AG10803 (cell line): ENCODE data around the gene PC.
A peak's percentile ranks its signal among the peaks of the same experiment; 100 is the strongest.

ENCODE experiments used
- DNase-seq: peaks from one replicate; pipeline ENCODE4 v3.0.0; 2010; ENCODE audit warnings: low read depth
- H3K4me3 ChIP-seq: 2 replicates; pipeline ENCODE4 v1.5.1; 2011; ENCODE audit warnings: mild to moderate bottlenecking, low read length, control low read depth
- TF ChIP-seq, protein P1 (sequence below): conservative IDR thresholded peaks from 2 replicates; pipeline ENCODE4 v1.5.1; 2011; ENCODE audit warnings: mild to moderate bottlenecking, low read length, control low read depth, inconsistent platforms

The PC gene

DNA sequence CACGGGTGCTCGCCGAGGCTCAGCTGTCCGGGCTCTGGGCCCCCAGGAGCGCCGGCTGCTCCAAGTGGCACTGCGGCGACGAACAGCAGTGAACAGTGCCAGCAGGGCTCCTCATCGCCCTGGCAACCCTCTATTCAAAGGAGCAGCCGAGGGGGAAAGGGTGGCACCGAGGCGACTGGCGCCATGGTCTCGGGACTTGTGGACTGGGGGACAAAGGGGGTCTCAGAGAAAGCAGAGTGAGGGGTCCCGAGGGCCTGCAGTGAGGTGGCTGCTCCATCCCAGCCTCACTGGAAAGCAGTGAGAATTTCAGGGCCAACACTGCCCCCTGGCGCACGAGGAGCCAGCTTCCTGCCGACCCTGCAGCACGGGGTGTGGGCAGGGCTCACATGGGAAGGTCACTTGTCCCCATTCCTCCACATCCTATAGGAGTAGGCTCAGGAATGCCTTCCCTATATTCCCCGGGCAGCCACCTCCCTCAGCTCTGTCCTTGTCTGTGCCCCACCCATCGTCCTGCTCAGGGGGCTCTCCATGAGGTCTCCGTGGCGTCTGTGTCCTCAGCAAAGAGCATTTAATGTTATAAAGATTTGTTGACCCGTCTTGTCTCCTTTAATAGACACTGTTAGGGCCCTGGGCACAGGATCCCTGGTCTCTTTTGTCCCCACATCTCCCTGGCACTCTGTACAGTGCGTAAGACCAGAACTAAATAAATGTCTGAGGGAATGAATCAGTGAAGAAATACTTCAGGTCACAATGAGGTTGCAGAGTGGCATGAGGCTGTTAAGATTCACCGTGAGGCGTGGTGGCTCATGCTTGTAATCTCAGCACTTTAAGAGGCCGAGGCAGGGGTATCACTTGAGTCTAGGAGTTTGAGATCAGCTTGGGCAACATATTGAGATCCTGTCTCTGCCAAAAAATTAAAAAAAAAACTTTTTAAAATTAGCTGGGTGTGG is 74.9 kb downstream of the PC start:
- TF ChIP-seq, protein P1, sequence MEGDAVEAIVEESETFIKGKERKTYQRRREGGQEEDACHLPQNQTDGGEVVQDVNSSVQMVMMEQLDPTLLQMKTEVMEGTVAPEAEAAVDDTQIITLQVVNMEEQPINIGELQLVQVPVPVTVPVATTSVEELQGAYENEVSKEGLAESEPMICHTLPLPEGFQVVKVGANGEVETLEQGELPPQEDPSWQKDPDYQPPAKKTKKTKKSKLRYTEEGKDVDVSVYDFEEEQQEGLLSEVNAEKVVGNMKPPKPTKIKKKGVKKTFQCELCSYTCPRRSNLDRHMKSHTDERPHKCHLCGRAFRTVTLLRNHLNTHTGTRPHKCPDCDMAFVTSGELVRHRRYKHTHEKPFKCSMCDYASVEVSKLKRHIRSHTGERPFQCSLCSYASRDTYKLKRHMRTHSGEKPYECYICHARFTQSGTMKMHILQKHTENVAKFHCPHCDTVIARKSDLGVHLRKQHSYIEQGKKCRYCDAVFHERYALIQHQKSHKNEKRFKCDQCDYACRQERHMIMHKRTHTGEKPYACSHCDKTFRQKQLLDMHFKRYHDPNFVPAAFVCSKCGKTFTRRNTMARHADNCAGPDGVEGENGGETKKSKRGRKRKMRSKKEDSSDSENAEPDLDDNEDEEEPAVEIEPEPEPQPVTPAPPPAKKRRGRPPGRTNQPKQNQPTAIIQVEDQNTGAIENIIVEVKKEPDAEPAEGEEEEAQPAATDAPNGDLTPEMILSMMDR = peak; percentile 65
- no peak overlapping the region for H3K4me3 ChIP-seq

DNA sequence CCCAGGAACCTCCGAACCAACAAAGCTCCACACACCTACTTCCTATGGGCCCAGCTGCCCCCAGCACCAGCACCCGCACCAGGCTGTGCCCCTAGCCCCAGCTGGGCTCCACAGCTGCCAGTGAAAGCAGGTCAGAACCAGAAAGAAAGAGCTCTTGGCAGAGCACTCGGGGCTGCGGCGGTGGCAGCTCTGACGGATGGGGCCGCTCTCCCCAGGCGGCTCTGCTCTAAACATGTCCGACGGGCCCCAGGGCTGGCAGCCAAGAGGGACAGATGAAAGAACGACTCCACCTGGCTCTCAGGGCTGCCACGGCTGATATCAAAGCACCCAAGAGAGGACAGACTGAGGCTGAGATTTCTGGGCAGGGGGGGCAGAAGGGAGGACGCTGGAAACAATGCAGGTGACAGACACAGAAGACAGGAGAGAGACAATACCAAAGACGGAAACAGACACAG is 75.6 kb downstream of the PC start:
- no peak overlapping the region for H3K4me3 ChIP-seq
- DNase-seq = no peak
- TF ChIP-seq, protein P1 = no peak

More for the DNA sequence above, 74.9 kb downstream of the PC start:
- DNase-seq = peak; percentile 67

DNA sequence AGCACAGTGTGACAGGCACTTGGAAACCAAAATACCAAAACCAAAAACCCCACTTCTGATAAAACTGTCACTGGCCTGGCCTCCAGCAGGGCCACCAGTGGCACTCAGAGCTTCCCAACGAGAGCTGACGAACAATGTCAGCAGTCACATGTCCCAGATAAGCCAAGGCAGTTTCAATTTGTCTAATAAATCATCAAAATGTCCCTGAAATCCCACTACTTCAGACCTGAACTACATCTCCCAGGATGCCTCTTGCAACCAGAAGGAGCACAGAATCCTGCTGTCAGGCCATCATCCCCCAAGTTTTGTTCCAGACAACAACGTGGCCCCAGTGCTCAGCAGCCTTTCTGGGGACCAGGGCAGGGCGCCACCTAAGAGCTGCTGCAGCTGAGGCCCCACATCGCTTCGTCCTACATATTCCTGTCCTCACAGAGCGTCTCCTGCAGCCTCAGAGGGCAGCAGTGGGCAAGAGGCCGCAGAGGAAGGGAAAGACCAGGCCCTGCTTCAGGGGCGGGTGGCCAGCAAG is 76.2 kb downstream of the PC start:
- TF ChIP-seq, protein P1 = no peak

DNA sequence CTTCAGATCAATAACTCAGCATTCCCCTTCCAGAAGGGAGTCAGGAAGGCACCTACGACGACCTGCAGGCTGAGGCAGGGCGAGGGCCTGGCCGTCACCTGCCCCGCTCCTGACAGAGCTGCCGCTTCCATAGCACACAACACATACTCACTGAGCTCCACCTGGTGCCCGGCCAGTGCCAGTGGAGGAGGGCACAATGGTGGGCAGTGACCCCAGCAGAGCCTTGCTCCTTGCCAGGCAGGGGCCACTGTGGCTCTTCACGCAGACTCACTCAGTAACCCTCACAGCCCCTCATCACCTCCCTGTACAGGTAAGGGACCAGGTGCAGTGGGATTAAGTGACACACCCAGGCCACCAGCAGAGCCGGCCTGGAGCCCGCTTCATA is 76.7 kb downstream of the PC start:
- TF ChIP-seq, protein P1 = no peak
- no peak overlapping the region for H3K4me3 ChIP-seq
- no peak for DNase-seq

More for the DNA sequence above, 76.2 kb downstream of the PC start:
- no peak for DNase-seq
- H3K4me3 ChIP-seq = no peak overlapping the region

DNA sequence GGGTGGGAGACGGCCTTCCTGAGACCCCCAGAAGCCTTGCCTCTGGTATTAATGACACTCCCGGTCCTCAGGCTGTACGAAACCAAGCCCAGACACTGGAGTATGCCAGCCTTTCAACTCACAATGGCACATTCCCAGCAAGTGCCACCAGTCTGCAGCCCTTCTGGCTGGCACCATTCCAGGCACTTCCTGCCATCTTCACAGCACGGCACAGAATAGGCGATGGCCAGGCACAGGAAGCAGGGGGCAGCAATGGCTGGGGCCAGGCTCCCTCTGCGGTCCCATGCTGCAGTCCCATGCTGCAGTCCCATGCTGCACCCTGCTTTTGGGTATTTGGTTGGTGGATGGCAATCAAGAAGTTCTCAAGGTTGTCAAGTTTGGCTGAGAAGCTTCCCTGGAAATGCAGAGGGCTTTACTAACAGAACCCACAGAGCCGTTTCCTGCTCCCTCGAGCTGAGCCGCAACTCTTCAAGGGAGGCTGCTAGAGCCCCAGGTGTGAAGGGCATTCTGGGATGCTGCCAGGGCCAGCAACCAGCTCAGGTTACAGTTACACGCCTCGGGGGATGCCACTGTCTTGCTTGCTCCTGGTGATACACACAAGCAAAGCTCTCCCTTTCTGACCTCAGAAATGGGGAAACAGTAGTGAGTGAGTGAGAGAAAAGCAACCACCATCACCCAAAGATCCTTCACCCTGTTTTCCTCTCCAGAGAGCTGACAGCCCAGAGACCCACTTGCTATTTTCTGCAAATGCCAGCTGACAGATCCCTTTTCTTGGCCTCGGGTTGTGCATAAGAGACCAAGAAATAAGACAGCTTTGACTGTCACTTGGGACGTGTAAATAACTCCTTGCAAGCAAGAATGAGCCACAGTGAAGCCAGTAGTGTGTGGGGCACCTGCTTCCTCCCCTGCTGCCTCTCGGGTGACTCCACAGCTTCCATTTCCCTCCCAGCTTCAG is 77.4 kb downstream of the PC start:
- no peak overlapping the region for H3K4me3 ChIP-seq
- TF ChIP-seq, protein P1 = no peak
- DNase-seq = no peak

DNA sequence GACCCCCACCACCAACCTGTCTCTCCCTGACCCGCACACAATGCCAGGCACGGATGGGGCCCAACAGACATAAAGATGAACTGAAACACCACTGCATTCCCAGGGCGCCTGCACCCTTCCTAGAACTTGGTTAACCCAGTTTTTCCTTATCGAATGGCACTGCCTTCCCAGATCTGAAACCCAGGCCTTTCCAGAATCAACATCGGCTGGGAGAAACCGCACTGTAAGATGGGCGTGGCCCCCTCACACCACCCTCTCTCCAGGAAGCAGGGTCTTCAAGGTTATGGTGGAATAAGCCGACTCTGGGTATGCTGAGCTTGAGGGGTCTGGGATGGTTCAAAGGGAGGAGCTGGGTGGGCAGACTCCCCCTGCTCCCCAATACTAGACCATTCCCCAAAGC is 78.2 kb downstream of the PC start:
- no peak overlapping the region for H3K4me3 ChIP-seq
- TF ChIP-seq, protein P1 = no peak
- DNase-seq = no peak
